Transverse colon (tissue), 4 donors: Measurements from ENCODE around the gene GFRA4.

Source experiments
- CTCF ChIP-seq, 5 experiments: fragments of 200-600 bp in 3 of 5; fragments of 450-650 bp in 2 of 5; sonication (generic) in 3 of 5; IDR thresholded peaks; 1 replicate in 2 of 5; 2 replicates in 3 of 5; pipeline ENCODE4 v1.5.1; 2016 to 2017; ENCODE audit warnings: antibody characterized with exemption in 5 of 5, inconsistent platforms in 3 of 5, mild to moderate bottlenecking in 2 of 5, moderate library complexity in 1 of 5
- EP300 ChIP-seq: sonication (generic); formaldehyde crosslinking; IDR thresholded peaks from one replicate; pipeline ENCODE4 v1.6.1; 2017; ENCODE audit warnings: antibody characterized with exemption, low read depth
- POLR2A ChIP-seq: fragments of 450-650 bp; IDR thresholded peaks from one replicate; pipeline ENCODE4 v1.6.1; 2016; ENCODE audit warnings: antibody characterized with exemption, mild to moderate bottlenecking, moderate library complexity
- POLR2AphosphoS5 ChIP-seq, 3 donors: sonication (generic); formaldehyde crosslinking; IDR thresholded peaks; one replicate each; pipeline ENCODE4 v1.6.1; 2016; ENCODE audit warnings: antibody characterized with exemption in 3 of 3

- no peak for TF ChIP-seq CTCF (IDR thresholded peaks at IDR 0.05)
- no peak for TF ChIP-seq POLR2AphosphoS5 (IDR thresholded peaks at IDR 0.05)
- TF ChIP-seq EP300, result no peak
- TF ChIP-seq POLR2A, result no peak
These were observed 26.8 kb upstream of the GFRA4 start for GRCh38 chr20:3689978-3690377.
